HFFc6 (cell line): ENCODE measurements around the gene RBM27. TPM values are rescaled to one million over a fixed set of nuclear protein-coding genes. Genes with fewer than 3 reads are reported as not detected.
"Not testable (repeated sequence)": the region's sequence is repeated elsewhere in the genome, so short reads cannot be mapped to it uniquely, and the experiment has no call there.

Experiments used
- DNase-seq: peaks from one replicate; pipeline ENCODE4 v3.0.0-alpha.2; 2018
- H3K27ac Mint-ChIP-seq: 2 replicates; pipeline ENCODE4 v1.8.0; 2020; ENCODE audit warnings: mild to moderate bottlenecking, mixed read lengths
- H3K27me3 Mint-ChIP-seq: 2 replicates; pipeline ENCODE4 v1.8.0; 2021; ENCODE audit warnings: mild to moderate bottlenecking, moderate library complexity, mixed read lengths; ENCODE audit not compliant: insufficient read depth
- H3K36me3 Mint-ChIP-seq: 2 replicates; pipeline ENCODE4 v1.8.0; 2021; ENCODE audit warnings: low read depth, mixed read lengths
- H3K4me1 Mint-ChIP-seq: 2 replicates; pipeline ENCODE4 v1.8.0; 2020; ENCODE audit warnings: low read depth, mixed read lengths
- H3K4me3 Mint-ChIP-seq: 2 replicates; pipeline ENCODE4 v1.8.0; 2020; ENCODE audit warnings: mild to moderate bottlenecking, moderate library complexity, mixed read lengths
- H3K9me3 Mint-ChIP-seq: 2 replicates; pipeline ENCODE4 v1.8.0; 2020; ENCODE audit warnings: mild to moderate bottlenecking, mixed read lengths
- total RNA-seq, 6 experiments: library from RNA; stranded (reverse); fragmentation: NEBNext Ultra II Directional; extraction: Animal tissue kit (Norgen Biotek cat#: 25700); gene quantifications; 2 replicates in 1 of 6; 3 replicates in 5 of 6; pipeline ENCODE4 v1.2.3, GENCODE V29; 2021
- TF ChIP-seq, protein P1 (sequence below): fragments of 200-600 bp; sonication (generic); IDR thresholded peaks from 2 replicates; pipeline ENCODE4 v1.5.0; 2021; ENCODE audit warnings: antibody characterized with exemption, mild to moderate bottlenecking

RBM27 gene
- total RNA-seq, 6 experiments from 2014 or later = 14.4 to 19.2 (median 16.9) TPM

DNA sequence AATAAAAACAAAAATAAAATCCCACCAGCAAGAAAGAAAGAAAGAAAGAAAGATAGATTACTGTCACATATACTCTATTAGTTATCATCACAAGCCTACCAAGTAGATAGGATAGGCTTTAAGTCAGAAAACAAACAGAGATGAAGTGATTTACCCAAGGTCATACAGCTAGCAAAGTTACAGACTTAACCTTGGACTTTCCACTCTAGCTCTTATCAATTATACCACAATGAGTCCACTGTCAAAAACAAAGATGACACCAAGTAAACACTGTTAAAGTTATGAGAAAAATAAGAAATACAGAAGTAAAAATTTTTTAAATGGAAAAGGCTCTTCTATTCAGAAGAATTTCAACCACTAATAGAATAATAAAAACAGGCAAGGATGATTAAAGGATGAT, 34.3 kb upstream of the RBM27 start:
- Mint-ChIP-seq H3K36me3 (peaks cover 14% of the 10 kb centered on the region), H3K27me3 (no peaks in the 10 kb centered on the region), H3K4me1 (peaks cover 14% of the 10 kb centered on the region), H3K27ac (no peak overlapping the region), H3K4me3 (no peak overlapping the region), H3K9me3 (no peaks in the 10 kb centered on the region)
- no peak for DNase-seq
- TF ChIP-seq, protein P1, sequence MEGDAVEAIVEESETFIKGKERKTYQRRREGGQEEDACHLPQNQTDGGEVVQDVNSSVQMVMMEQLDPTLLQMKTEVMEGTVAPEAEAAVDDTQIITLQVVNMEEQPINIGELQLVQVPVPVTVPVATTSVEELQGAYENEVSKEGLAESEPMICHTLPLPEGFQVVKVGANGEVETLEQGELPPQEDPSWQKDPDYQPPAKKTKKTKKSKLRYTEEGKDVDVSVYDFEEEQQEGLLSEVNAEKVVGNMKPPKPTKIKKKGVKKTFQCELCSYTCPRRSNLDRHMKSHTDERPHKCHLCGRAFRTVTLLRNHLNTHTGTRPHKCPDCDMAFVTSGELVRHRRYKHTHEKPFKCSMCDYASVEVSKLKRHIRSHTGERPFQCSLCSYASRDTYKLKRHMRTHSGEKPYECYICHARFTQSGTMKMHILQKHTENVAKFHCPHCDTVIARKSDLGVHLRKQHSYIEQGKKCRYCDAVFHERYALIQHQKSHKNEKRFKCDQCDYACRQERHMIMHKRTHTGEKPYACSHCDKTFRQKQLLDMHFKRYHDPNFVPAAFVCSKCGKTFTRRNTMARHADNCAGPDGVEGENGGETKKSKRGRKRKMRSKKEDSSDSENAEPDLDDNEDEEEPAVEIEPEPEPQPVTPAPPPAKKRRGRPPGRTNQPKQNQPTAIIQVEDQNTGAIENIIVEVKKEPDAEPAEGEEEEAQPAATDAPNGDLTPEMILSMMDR = no peak

- H3K27me3 Mint-ChIP-seq, DNase-seq, H3K4me3 Mint-ChIP-seq, H3K36me3 Mint-ChIP-seq, H3K27ac Mint-ChIP-seq, H3K4me1 Mint-ChIP-seq, H3K9me3 Mint-ChIP-seq: not testable (repeated sequence)
Observed at GRCh38 chr5:146173049-146173448, 30.4 kb upstream of the RBM27 start.

- H3K9me3 Mint-ChIP-seq = no peaks in the 10 kb centered on the region
- H3K27me3 Mint-ChIP-seq = no peaks in the 10 kb centered on the region
- H3K27ac Mint-ChIP-seq = no peak overlapping the region
- H3K4me1 Mint-ChIP-seq = no peaks in the 10 kb centered on the region
- peaks cover 4% of the 10 kb centered on the region; the same call in 1 of the 2 replicates for H3K36me3 Mint-ChIP-seq
- TF ChIP-seq, protein P1 = no peak
- no peak for DNase-seq
- H3K4me3 Mint-ChIP-seq = no peak overlapping the region
Observed at GRCh38 chr5:146173597-146173996, 29.8 kb upstream of the RBM27 start.

DNA sequence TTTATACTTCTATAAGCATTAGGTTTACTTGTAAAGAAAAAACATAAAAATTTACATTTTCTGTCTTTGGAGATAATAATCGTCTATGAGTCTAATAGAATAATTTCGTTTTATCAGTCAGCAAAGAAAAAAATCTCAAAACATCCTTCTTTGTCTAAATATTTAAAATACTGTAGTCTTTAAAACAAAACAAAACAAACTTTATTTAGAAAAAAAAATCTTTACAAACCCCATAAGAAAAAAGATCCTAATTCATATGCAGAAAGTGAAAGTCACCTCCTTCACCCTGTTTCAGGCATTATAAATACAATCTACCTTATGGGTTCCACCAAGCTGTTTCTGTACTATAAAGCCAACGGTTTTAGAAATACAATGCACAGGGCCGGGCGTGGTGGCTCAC, 26.6 kb upstream of the RBM27 start:
- no peaks in the 10 kb centered on the region; the same call in 1 of the 2 replicates for H3K4me1 Mint-ChIP-seq
- no peaks in the 10 kb centered on the region for H3K27me3 Mint-ChIP-seq
- no peak for DNase-seq
- no peak overlapping the region for H3K27ac Mint-ChIP-seq
- no peak overlapping the region for H3K4me3 Mint-ChIP-seq
- TF ChIP-seq, protein P1 = no peak
- H3K9me3 Mint-ChIP-seq = no peaks in the 10 kb centered on the region
- H3K36me3 Mint-ChIP-seq = peaks cover 9% of the 10 kb centered on the region; the same call in 1 of the 2 replicates

GRCh38 chr5:146179696-146180095, 23.7 kb upstream of the RBM27 start:
- Mint-ChIP-seq H3K4me1 (peaks cover 6% of the 10 kb centered on the region; the same call in 1 of the 2 replicates), H3K4me3 (no peak overlapping the region), H3K27me3 (no peaks in the 10 kb centered on the region; the same call in 1 of the 2 replicates), H3K27ac (no peak overlapping the region), H3K36me3 (peaks cover 10% of the 10 kb centered on the region), H3K9me3 (no peaks in the 10 kb centered on the region)
- TF ChIP-seq, protein P1 = no peak
- no peak for DNase-seq

GRCh38 chr5:146183403-146183802, 20.0 kb upstream of the RBM27 start:
- Mint-ChIP-seq H3K4me3 (peak overlapping the region; percentile 97), H3K4me1 (peaks cover 25% of the 10 kb centered on the region)
- not testable (repeated sequence) for H3K36me3 Mint-ChIP-seq, DNase-seq, H3K27me3 Mint-ChIP-seq, H3K9me3 Mint-ChIP-seq, H3K27ac Mint-ChIP-seq

DNA sequence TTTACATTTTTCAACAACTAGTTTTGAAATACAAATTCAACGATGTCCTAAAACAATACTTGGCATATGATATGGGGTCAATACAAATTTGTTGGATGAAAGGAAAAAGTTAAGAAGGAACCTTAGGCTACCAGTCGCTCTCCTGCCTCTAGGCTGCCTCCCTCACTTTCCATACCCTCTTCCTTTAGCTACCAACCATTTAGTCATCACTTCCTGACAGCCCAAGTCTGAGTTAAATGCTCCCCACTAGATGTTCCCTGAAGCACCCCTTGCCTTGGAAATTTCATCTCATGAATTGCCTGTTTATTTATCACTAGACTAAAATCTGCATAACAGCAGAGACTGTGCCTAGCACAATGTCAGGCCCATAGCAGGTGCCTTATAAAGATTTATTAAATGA, 18.2 kb upstream of the RBM27 start:
- no peaks in the 10 kb centered on the region for H3K9me3 Mint-ChIP-seq
- peak overlapping the region; percentile 34; the same call in 1 of the 2 replicates for H3K27ac Mint-ChIP-seq
- peaks cover 40% of the 10 kb centered on the region for H3K4me1 Mint-ChIP-seq
- no peaks in the 10 kb centered on the region; the same call in none of the 2 replicates for H3K27me3 Mint-ChIP-seq
- H3K4me3 Mint-ChIP-seq = no peak overlapping the region
- DNase-seq = no peak
- peaks cover 5% of the 10 kb centered on the region for H3K36me3 Mint-ChIP-seq
- TF ChIP-seq, protein P1 = no peak
